Mesothelial cell of epicardium (in vitro differentiated cells): ENCODE measurements around the gene DKC1. TPM values are rescaled to one million over a fixed set of nuclear protein-coding genes. Genes with fewer than 3 reads are reported as not detected.
A peak's percentile ranks its signal among the peaks of the same experiment; 100 is the strongest.

Experiments
- DNase-seq, 2 experiments: peaks; one replicate each; pipeline ENCODE4 v3.0.0; 2021; ENCODE audit warnings: low spot score in 2 of 2; ENCODE audit not compliant: unreplicated experiment in 2 of 2
- H3K27ac Mint-ChIP-seq: 2 replicates; pipeline ENCODE4 v1.8.0; 2021; ENCODE audit warnings: mixed read lengths
- H3K27me3 Mint-ChIP-seq: 2 replicates; pipeline ENCODE4 v1.8.0; 2021; ENCODE audit warnings: low read depth, mixed read lengths
- H3K36me3 Mint-ChIP-seq: 2 replicates; pipeline ENCODE4 v1.8.0; 2021; ENCODE audit warnings: mixed read lengths
- H3K4me1 Mint-ChIP-seq: 2 replicates; pipeline ENCODE4 v1.8.0; 2021; ENCODE audit warnings: mixed read lengths
- H3K4me3 Mint-ChIP-seq: 2 replicates; pipeline ENCODE4 v1.8.0; 2021; ENCODE audit warnings: mild to moderate bottlenecking, moderate library complexity, mixed read lengths
- H3K9me3 Mint-ChIP-seq: 2 replicates; pipeline ENCODE4 v1.8.0; 2021; ENCODE audit warnings: mixed read lengths
- total RNA-seq: library from RNA; stranded (reverse); gene quantifications from 3 replicates; pipeline ENCODE4 v1.2.1, GENCODE V29; 2021
- TF ChIP-seq, protein P1 (sequence below): fragments of 200-600 bp; sonication (generic); IDR thresholded peaks from one replicate; pipeline ENCODE4 v1.5.0; 2021; ENCODE audit warnings: antibody characterized with exemption; ENCODE audit not compliant: unreplicated experiment

Gene DKC1
- total RNA-seq, 1 donor from 2014 or later = 64.2 TPM

DNA sequence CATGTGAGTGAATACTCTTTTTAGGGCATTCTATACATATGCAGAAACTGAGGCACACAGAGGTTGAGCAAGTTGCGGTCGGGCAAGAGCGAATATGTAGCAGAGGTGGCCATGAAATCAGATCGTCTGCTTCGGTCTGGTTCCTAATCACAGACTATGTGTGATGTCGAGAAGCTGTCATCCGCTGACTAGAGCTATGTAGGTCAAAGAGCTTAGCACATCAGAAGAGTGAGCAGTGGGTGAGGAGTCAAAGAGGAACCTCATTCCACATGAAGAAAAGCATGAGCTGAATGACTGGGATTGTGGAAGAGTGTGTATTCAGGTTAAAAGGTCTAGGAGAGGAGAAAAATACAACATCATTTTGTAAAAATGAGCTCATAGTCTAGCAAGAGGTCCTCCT is 30.8 kb upstream of the DKC1 start:
- Mint-ChIP-seq H3K4me3 (no peak overlapping the region), H3K27me3 (peaks cover 2% of the 10 kb centered on the region), H3K36me3 (no peaks in the 10 kb centered on the region), H3K4me1 (peaks cover 10% of the 10 kb centered on the region), H3K27ac (no peak overlapping the region), H3K9me3 (peaks cover 17% of the 10 kb centered on the region)
- TF ChIP-seq, protein P1, sequence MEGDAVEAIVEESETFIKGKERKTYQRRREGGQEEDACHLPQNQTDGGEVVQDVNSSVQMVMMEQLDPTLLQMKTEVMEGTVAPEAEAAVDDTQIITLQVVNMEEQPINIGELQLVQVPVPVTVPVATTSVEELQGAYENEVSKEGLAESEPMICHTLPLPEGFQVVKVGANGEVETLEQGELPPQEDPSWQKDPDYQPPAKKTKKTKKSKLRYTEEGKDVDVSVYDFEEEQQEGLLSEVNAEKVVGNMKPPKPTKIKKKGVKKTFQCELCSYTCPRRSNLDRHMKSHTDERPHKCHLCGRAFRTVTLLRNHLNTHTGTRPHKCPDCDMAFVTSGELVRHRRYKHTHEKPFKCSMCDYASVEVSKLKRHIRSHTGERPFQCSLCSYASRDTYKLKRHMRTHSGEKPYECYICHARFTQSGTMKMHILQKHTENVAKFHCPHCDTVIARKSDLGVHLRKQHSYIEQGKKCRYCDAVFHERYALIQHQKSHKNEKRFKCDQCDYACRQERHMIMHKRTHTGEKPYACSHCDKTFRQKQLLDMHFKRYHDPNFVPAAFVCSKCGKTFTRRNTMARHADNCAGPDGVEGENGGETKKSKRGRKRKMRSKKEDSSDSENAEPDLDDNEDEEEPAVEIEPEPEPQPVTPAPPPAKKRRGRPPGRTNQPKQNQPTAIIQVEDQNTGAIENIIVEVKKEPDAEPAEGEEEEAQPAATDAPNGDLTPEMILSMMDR = no peak
- no peak for DNase-seq

DNA sequence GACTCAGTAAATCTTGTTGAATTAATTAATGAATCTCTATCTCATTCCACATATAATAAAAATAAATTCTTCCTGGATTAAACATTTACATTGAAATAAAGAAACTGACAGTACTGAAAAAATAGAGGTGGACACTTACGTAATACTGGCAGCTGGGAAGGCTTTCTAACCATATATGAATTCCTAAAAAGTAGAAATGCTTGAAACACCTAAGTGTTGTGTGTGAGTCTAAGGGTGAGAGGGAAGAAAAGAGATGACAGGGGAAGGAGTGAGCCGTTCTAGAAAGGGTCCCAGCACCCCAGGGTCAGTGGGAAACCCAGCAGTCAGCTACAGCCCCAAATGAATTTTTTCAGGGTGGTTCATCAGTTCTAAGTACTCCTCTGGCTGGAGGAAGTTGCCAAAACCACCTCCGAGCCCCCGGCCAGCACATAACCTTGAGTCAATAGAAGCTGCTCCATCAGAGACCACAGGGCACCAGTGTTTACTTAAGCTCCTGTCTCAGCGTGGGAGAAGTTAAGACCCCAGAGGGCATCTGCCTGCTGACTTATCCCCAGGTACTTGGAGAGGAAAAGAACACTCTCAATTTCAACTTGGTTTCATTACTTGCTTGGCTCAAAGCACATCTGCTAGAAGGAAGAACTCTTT is 30.1 kb upstream of the DKC1 start:
- Mint-ChIP-seq H3K4me3 (no peak overlapping the region), H3K9me3 (peaks cover 18% of the 10 kb centered on the region), H3K27ac (no peak overlapping the region), H3K4me1 (peaks cover 10% of the 10 kb centered on the region), H3K36me3 (no peaks in the 10 kb centered on the region), H3K27me3 (no peaks in the 10 kb centered on the region)
- no peak for DNase-seq
- TF ChIP-seq, protein P1 = no peak

DNA sequence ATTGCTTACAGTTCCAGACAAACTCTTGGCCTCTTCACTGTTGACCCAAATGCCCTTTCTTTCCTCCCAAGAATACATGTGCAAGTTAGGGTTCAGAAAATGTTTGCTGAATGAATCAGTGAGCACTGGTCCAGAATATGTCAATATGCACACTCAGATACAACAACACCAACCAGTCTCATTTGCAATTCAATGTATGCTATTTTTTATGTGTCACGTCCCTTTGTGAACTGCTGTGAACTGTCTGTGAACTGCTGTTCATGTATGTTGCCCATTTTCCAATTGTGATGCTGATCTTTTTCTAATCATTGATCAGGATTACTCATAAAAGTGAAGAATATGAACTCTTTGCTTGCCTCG is 29.6 kb upstream of the DKC1 start:
- no peak overlapping the region for H3K4me3 Mint-ChIP-seq
- H3K4me1 Mint-ChIP-seq = peaks cover 10% of the 10 kb centered on the region
- H3K9me3 Mint-ChIP-seq = peaks cover 18% of the 10 kb centered on the region
- H3K27ac Mint-ChIP-seq = no peak overlapping the region
- H3K27me3 Mint-ChIP-seq = no peaks in the 10 kb centered on the region
- DNase-seq = no peak
- TF ChIP-seq, protein P1 = no peak
- no peaks in the 10 kb centered on the region for H3K36me3 Mint-ChIP-seq

DNA sequence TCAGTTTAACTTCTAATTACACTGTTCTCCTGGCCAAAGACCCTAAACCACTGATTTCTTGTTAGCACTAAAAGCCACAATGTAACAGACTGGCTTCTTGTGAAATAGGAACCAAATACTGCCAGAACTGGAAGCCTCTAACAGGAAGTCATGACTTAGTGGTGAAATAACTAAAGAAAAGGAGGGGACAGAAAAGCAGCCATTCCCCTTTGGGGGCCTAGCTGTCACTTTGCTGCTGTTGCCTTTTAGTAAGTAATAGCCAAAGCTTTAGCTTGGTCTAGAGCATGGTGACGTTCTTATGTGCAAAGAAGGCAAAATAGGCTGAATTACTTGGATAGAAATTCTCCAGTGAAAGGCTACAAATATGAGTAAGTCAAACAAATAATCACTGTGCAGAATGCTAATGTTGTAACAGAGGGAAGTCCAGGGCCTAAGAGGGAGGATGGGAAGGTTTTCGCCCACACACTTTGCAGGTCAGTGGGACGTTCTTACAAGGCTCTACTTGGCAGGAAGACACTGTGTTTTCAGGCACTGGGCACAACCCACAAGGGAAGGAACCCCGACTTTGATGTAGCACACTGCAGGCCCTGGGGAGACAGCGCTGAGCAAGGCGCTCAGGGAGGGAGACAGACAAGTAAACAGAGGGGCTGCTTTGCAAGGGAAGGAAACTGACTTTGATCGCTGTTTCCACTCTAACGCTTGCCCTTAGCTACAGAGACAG is 28.4 kb upstream of the DKC1 start:
- H3K27ac Mint-ChIP-seq = peak overlapping the region; percentile 70
- peaks cover 5% of the 10 kb centered on the region for H3K27me3 Mint-ChIP-seq
- H3K4me1 Mint-ChIP-seq = peaks cover 10% of the 10 kb centered on the region
- no peak overlapping the region for H3K4me3 Mint-ChIP-seq
- peaks cover 24% of the 10 kb centered on the region for H3K9me3 Mint-ChIP-seq
- no peaks in the 10 kb centered on the region for H3K36me3 Mint-ChIP-seq
- TF ChIP-seq, protein P1 = no peak
- DNase-seq = no peak

DNA sequence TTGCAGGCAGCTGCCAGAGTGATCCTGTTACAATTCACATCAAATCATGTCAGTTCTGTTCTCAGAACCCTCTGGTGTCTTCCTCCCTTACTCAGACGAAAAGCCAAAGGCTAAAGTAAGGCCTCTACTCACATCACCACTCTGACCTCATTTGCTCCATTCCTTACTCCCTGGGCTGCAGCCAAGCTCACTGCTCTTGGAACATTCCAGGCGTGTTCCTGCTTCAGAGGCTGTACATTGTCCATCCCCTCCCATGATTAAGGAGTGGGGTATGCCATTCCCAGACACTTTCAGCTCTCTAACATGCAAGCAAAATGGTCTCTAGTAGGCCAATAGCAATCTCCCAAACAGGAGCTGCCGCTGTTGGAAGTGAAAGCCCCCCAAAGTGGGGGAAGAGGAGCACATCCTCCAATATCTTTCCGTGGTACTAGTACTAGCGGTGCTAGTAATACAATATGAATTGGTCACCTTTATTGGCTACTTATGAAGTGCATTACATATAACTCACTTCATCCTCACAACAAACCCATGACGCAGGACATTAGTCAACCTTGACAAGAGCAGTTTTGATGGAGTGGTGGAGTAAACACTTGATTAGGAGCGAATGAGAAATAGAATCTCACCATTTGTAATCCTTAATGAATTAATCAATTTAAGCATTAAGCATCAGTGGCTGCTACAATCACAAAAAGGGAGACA is 26.8 kb upstream of the DKC1 start:
- H3K27ac Mint-ChIP-seq = peak overlapping the region; percentile 23
- H3K4me1 Mint-ChIP-seq = peaks cover 6% of the 10 kb centered on the region
- TF ChIP-seq, protein P1 = no peak
- no peak overlapping the region for H3K4me3 Mint-ChIP-seq
- no peak for DNase-seq
- H3K36me3 Mint-ChIP-seq = no peaks in the 10 kb centered on the region
- peaks cover 7% of the 10 kb centered on the region for H3K27me3 Mint-ChIP-seq
- peaks cover 26% of the 10 kb centered on the region for H3K9me3 Mint-ChIP-seq
